Adipocyte (in vitro differentiated cells): ENCODE results near the gene KDF1.

Experiments
- DNase-seq: peaks from one replicate; pipeline ENCODE4 v3.0.0-alpha.2; 2015; ENCODE audit warnings: low read depth
- H3K27me3 ChIP-seq: replicated peaks from 2 replicates; pipeline ENCODE4 v1.7.0; 2013; ENCODE audit warnings: mild to moderate bottlenecking, low read length, moderate library complexity; ENCODE audit not compliant: control insufficient read depth, insufficient read depth
- H3K36me3 ChIP-seq: 2 replicates; pipeline ENCODE4 v1.7.0; 2013; ENCODE audit warnings: low read length, mild to moderate bottlenecking, moderate library complexity; ENCODE audit not compliant: control insufficient read depth, insufficient read depth, severe bottlenecking
- H3K4me1 ChIP-seq: 2 replicates; pipeline ENCODE4 v1.7.0; 2013; ENCODE audit warnings: mild to moderate bottlenecking, low read length, moderate library complexity; ENCODE audit not compliant: control insufficient read depth, insufficient read depth
- H3K4me3 ChIP-seq: 2 replicates; pipeline ENCODE4 v1.7.0; 2013; ENCODE audit warnings: mild to moderate bottlenecking, low read length, moderate library complexity
- H3K9ac ChIP-seq: 2 replicates; pipeline ENCODE4 v1.7.0; 2013; ENCODE audit warnings: mild to moderate bottlenecking, low read length, moderate library complexity
- H3K9me3 ChIP-seq: 2 replicates; pipeline ENCODE4 v1.7.0; 2013; ENCODE audit warnings: mild to moderate bottlenecking, low read length, moderate library complexity; ENCODE audit not compliant: control insufficient read depth

Gene KDF1, protein sequence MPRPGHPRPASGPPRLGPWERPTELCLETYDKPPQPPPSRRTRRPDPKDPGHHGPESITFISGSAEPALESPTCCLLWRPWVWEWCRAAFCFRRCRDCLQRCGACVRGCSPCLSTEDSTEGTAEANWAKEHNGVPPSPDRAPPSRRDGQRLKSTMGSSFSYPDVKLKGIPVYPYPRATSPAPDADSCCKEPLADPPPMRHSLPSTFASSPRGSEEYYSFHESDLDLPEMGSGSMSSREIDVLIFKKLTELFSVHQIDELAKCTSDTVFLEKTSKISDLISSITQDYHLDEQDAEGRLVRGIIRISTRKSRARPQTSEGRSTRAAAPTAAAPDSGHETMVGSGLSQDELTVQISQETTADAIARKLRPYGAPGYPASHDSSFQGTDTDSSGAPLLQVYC

DNA sequence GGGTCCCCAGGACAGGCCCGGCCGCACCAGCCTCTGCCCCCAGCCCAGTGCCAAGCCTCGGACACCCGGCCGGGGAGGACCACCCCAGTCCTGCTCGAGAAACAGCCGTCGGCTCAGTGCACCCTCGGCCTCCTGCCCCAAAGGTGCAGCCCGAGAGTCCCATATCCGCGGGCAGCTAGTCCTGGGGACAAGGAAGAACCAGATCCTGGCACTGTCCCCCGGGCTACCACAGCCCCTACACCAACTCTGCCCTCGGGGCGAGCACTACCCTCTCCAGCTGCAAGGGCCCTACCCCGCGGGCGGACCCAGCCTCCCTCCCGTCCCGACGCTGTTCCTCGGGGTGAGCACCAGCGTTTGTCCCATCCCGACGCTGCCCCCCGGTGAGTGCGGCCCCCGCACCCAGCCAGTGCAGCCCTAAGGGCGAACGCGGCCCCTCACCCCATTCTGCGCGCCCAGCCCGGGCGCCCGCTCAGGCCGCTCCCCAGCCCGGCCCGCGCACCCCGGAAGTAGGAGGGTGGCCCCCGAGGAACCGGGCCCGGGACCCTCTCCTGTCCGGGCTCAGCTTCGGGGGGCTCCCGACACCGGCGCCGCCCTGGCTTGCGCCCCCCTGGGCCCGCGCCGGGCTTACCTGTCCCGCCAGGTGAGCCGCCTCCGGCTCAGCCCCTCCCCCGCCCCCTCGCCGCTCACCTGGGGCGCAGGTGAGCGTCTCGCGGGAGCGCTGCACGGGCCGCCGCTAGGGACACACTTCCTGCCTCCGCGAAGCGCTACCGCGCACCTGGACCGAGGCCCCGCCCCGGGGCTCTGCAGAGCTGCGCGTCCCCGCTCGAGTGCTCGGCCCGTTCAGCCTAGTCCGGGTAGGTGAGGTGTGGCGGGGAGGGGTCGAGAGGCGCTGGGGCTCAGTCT lies at the start of gene KDF1:
KDF1 (minus strand) TSS at position 747 of the 903 bp plus-strand sequence. CDS start 8,088 bp downstream, outside the sequence.
- Histone ChIP-seq H3K4me1 (peaks cover 8% of the 10 kb centered on the region), H3K9ac (no peak within 1 kb of the TSS), H3K36me3 (no peaks in the 10 kb centered on the region), H3K9me3 (peaks cover 13% of the 10 kb centered on the region), H3K27me3 (peaks cover 28% of the 10 kb centered on the region), H3K4me3 (peak within 1 kb of the TSS; percentile 47)
- DNase-seq, result no peak

DNA sequence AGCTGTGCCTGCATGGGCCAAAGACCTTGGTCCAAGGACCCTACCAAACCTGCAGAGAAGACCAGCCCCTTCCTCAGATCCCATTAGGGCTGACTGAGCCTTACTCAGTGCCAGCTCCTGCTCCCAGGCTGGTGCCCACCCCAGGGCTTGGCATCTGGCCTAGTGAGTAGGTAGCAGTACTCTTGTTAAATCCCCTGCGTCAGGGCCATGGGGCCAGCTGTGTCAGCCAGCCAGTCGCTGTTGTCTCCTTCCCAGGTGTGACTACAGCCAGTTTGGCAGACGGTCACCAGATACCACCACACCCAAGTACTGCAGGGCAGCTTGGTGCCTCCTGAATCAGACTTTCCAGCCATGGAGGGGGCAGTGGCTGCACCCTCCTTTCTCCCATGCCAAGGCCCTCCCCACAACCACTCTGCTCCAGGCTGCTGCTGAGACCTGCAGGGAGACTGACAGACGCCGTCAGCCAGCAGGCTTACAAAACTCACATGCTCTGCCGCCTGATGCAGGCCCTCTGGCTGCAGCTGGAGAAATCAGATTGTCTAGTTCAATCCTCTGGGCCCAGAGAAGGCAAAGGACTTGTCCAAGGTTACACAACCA lies 49.4 kb upstream of the KDF1 start:
- H3K27me3 ChIP-seq, result no peaks in the 10 kb centered on the region
- DNase-seq, result peak; percentile 13
- H3K36me3 ChIP-seq, result no peaks in the 10 kb centered on the region
- H3K9me3 ChIP-seq, result no peaks in the 10 kb centered on the region
- peaks cover 51% of the 10 kb centered on the region for H3K4me1 ChIP-seq
- no peak overlapping the region for H3K4me3 ChIP-seq
- H3K9ac ChIP-seq, result peak overlapping the region; percentile 2

DNA sequence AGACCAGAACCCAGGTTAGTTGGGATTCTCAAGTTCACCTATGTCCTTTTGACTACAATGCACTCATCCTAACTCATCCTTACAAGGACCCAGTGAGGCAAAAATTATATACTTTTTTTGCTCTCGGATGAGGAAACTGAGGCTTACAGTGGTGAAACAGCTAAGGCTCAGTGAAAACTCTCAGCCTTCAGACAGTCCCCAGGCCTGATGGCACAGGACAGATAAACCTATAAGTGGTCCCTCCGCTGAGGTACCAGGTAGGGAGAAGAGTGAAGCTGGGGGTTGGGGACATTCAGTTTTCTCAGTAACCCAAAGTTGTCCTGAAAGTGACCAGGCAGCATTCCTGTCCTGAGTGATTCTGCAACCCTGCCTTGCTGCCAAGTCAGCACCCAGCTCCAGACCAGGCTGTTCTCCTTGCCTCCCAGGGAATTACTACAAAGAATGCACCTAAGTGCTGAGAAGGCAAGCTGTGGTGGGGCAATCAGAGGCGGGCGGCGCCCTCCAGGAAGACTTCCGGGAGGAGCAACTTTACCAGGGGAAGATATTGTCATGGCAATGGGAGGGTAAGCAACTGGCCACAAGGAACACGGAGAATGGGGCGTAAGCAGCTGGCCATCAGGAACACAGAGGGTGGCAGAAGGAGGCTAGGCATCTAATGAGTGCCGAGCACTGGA lies 47.8 kb upstream of the KDF1 start:
- H3K4me1 ChIP-seq, result peaks cover 51% of the 10 kb centered on the region
- peak; percentile 65 for DNase-seq
- no peak overlapping the region for H3K4me3 ChIP-seq
- no peak overlapping the region for H3K9ac ChIP-seq
- H3K27me3 ChIP-seq, result no peaks in the 10 kb centered on the region
- no peaks in the 10 kb centered on the region for H3K36me3 ChIP-seq
- H3K9me3 ChIP-seq, result no peaks in the 10 kb centered on the region

DNA sequence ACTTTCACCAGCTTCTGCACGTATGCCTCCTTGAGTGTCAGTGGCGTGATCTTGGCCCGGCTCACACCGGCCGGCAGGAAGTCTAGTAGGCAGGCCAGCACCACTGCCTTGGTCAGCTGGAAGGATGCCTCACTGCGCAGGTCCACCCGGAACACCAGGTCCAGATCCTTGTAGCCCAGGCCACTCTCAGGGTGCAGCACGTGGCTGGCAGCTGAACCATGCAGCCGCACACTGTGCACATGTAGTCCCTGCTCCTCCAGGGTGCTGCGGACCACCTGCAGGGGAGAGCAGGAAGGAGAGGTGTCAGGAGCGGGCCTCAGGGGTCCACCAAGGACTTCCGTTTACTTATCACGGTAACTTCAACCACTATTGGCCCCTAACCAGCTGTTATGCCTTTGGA lies 46.4 kb upstream of the KDF1 start:
- H3K9ac ChIP-seq, result no peak overlapping the region
- peaks cover 49% of the 10 kb centered on the region for H3K4me1 ChIP-seq
- H3K27me3 ChIP-seq, result no peaks in the 10 kb centered on the region
- DNase-seq, result no peak
- no peaks in the 10 kb centered on the region for H3K36me3 ChIP-seq
- H3K4me3 ChIP-seq, result no peak overlapping the region
- no peaks in the 10 kb centered on the region for H3K9me3 ChIP-seq

DNA sequence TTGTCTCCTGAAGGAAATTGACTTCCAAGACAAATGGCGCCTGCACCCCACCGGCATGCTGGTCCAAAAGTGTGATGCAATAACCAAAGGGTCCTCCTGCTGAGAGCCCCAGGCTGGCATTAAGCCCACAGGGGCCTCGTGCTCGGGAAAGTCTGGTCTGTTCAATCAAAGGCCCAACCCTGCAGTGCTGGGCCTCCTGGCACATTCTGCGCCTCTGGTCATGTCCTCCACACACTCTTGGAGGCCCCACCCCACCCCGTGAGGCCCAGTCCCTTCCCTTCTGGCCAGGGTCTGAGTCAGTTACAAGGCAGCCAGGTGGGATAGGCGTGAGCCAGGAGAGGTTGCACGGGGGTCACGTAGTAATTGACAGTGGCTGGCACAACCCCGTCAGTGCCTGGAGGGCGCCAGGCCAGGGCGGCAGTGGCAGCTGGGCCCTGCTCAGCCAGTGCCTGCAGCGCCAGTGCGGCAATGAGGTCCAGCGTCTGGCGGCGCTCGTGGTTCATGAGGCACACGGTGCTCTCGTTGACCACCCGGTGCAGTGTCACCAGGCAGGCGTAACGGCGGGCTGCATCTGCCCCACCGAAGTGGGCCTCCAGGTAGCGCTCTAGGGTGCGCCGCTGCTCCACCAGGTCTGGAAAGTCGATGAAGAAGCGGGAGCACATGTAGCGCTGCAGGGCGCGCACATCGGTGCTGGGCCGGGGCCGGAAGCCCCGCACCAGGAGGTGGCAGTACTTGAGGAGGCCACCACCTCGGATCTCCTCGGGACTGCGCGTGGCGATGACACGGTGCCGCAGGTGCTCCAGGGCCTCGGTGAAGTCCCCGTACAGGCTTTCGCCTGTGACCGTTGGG lies 45.6 kb upstream of the KDF1 start:
- peak; percentile 45 for DNase-seq
- Histone ChIP-seq H3K27me3 (no peaks in the 10 kb centered on the region), H3K4me3 (no peak overlapping the region), H3K4me1 (peaks cover 50% of the 10 kb centered on the region), H3K9me3 (no peaks in the 10 kb centered on the region), H3K9ac (no peak overlapping the region), H3K36me3 (no peaks in the 10 kb centered on the region)

DNA sequence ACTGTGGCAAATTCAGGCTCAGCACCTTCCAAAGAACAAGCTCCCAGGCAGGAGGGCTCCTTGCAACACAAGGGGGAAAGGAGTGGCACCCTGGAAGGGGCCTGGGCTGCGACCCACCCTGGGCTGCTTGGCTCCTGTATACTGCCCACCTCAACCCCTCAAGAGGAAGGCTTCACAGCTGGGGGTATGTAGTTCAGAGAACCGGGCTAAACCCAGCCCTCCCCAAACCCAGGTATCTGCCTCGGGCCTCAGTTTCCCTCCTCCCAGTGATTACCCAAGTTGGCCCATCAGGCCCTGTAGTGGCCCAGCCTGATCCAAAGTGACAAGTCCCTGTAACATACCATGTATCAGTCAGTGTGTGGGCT lies 44.9 kb upstream of the KDF1 start:
- Histone ChIP-seq H3K4me1 (peaks cover 52% of the 10 kb centered on the region), H3K36me3 (no peaks in the 10 kb centered on the region), H3K4me3 (no peak overlapping the region), H3K9ac (no peak overlapping the region), H3K27me3 (no peaks in the 10 kb centered on the region), H3K9me3 (no peaks in the 10 kb centered on the region)
- DNase-seq, result no peak

DNA sequence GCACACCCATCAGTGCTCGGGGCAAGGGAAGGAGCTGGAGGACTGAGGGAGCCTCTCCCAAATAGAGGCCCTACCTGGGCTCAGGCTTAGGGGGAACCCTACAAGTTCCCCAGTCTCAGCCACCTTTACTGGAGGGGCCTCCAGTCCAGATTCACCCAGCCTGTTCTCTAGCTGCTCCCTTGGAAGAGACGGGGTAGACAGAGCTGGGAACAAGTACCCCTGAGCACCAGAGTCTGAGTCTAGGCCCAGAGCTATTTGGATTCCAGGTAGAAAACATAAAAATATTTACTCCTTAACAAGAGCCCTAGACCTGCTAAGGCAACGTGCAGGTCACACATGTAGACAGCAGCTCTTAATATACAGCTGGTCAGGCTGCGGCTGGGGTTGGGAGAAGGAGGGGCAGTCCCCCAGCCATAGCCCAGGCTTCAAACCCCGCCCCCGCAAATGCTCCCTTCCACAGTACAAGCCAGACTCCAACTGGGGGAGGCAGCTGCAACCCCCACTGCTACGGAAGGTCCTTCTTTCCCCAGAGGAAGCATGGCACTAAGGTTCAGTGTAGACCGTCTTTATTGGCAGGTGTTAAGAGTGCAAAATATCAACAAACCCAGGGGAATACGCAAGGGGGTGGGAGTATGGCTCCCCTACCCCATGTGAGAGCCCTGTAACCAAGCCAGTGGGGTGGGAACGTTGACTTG lies 44.4 kb upstream of the KDF1 start:
- Histone ChIP-seq H3K36me3 (no peaks in the 10 kb centered on the region), H3K9me3 (no peaks in the 10 kb centered on the region), H3K9ac (no peak overlapping the region), H3K27me3 (no peaks in the 10 kb centered on the region), H3K4me1 (peaks cover 52% of the 10 kb centered on the region), H3K4me3 (no peak overlapping the region)
- peak; percentile 45 for DNase-seq

DNA sequence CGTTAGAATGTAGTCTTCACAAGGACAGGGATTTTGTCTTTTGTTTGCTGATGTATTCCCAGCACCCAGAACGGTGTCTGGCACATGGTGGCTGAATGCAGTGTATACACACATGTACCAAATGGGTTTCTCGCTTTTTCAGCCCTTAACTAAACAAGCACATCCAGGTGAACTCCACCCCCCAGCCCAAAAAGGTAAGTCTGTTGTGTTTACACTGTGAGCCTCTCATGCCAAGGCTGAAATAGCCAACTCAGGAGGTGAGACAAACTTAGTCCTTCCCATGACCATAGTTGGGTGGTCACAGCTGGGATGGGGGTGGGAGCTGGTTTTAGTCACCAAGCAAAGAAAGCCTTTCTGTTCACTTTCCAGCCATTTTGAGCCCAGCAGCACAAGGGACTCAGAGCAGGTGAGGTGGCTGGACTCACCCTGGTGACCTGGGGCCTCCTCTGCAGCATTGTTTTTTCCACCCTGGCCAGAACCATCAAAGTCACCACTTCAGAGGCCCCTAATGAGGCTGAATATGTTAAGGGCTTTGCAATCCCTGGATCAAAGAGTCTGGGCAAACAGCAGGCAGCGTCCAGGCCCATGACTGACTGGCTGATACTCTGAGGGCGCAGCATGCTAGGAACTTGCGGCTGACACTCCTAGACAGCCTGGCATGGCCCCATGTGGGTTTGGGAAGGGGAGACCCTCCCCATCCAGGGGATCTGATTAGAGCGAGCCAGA lies 43.6 kb upstream of the KDF1 start:
- Histone ChIP-seq H3K36me3 (no peaks in the 10 kb centered on the region), H3K9ac (no peak overlapping the region), H3K9me3 (no peaks in the 10 kb centered on the region), H3K27me3 (no peaks in the 10 kb centered on the region), H3K4me3 (no peak overlapping the region), H3K4me1 (peaks cover 52% of the 10 kb centered on the region)
- DNase-seq, result peak; percentile 8

DNA sequence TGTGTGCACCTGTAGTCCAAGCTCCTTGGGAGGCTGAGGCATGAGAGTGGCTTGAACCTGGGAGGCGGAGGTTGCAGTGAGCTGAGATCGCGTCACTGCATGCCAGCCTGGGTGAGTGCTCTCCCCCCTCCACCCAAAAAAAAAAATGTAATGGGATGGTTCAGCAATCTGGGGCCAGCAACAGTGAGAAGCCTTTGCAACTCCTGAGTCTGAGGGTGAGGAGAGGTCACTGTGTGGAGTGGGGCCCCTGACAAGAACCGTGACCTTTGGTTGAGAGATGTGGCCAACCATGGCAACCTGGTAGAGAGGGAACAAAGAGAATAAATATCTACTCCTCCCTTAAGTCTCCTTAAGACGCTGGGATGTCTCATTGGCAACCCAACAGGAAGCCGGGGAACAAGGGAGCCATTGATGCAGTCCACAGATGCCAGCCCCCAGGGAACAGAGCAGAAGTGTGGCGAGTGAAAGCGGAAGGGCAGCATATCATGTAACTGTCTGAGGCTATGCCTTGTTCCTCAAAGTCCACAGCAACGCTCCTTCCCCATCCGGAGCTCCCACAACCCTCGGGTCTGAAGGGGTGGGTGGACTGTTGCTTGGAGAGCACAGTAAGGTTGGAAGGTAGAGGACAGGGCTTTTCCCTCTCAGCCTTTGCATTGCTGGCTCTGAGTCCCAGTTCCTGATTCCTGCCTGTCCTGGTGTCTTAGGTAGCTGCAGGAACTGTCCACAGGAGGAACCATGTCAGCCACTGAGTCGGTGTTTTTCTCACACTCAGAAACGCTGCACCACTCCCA lies 41.5 kb upstream of the KDF1 start:
- H3K36me3 ChIP-seq, result peaks cover 2% of the 10 kb centered on the region
- no peaks in the 10 kb centered on the region for H3K27me3 ChIP-seq
- H3K9me3 ChIP-seq, result no peaks in the 10 kb centered on the region
- H3K9ac ChIP-seq, result peak overlapping the region; percentile 23
- peaks cover 60% of the 10 kb centered on the region for H3K4me1 ChIP-seq
- DNase-seq, result peak; percentile 27
- H3K4me3 ChIP-seq, result no peak overlapping the region
